RWPE1 (cell line): ENCODE measurements around the gene TBC1D9B.
"Not testable (repeated sequence)": the region's sequence is repeated elsewhere in the genome, so short reads cannot be mapped to it uniquely, and the experiment has no call there.

Experiments
- CTCF ChIA-PET: fragments of 350-600 bp; sonication (Branson Sonifier 250); formaldehyde crosslinking; extraction: SDS; loops from one replicate; lab custom pipeline; 2021; lab: Yijun Ruan, JAX
- POLR2A ChIA-PET: fragments of 400-600 bp; formaldehyde crosslinking; extraction: SDS; loops from one replicate; lab custom pipeline; 2020; ENCODE audit warnings: antibody characterized with exemption; ENCODE audit not compliant: low non-redundant PET; lab: Yijun Ruan, JAX
- DNase-seq: peaks from one replicate; pipeline ENCODE4 v3.0.0; 2012; ENCODE audit warnings: low spot score
- H3K27ac ChIP-seq: fragments of 450-650 bp; 2 replicates; pipeline ENCODE4 v1.5.1; 2017
- TF ChIP-seq, protein P1 (sequence below): fragments of 450-650 bp; conservative IDR thresholded peaks from 2 replicates; pipeline ENCODE4 v1.5.1; 2017; ENCODE audit warnings: low read depth, mild to moderate bottlenecking

Gene TBC1D9B

DNA sequence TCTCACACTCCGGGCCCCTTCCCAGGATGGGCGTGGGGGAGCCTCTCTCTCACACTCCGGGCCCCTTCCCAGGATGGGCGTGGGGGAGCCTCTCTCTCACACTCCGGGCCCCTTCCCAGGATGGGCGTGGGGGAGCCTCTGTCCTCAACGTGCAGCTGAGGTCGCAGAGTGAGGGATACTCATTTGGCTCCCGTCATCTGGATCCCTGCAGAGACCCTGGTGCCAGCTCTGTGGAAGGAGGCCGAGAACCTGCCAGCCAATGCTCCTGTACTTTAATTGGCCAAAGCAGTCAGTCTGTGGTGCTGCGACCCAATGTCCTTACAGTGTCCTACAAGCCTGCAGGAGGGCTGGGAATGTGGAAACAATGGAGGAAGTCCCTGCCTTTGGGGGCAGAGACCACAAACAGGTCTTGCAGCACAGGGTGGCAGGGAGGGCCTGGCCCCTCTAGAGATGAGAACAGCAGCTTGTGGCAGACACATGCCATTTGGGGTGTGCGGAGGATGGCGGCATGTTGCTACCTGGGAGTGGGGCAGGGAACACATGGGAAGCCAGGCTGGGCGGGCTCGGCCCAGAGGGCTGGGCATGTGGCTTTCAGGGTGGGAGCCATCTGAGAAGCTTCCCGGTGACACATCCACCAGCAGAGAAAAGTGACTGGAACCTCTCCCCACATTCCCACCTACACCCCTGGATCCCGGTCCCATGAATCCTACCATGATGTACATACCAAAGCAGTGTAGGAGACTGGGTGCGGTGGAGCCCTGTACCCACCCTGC lies 35.5 kb downstream of the TBC1D9B start:
- no peak overlapping the region for H3K27ac ChIP-seq
- ChIA-PET CTCF (no interaction called here), POLR2A (no interaction called here)
- TF ChIP-seq, protein P1, sequence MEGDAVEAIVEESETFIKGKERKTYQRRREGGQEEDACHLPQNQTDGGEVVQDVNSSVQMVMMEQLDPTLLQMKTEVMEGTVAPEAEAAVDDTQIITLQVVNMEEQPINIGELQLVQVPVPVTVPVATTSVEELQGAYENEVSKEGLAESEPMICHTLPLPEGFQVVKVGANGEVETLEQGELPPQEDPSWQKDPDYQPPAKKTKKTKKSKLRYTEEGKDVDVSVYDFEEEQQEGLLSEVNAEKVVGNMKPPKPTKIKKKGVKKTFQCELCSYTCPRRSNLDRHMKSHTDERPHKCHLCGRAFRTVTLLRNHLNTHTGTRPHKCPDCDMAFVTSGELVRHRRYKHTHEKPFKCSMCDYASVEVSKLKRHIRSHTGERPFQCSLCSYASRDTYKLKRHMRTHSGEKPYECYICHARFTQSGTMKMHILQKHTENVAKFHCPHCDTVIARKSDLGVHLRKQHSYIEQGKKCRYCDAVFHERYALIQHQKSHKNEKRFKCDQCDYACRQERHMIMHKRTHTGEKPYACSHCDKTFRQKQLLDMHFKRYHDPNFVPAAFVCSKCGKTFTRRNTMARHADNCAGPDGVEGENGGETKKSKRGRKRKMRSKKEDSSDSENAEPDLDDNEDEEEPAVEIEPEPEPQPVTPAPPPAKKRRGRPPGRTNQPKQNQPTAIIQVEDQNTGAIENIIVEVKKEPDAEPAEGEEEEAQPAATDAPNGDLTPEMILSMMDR = no peak
- no peak for DNase-seq

DNA sequence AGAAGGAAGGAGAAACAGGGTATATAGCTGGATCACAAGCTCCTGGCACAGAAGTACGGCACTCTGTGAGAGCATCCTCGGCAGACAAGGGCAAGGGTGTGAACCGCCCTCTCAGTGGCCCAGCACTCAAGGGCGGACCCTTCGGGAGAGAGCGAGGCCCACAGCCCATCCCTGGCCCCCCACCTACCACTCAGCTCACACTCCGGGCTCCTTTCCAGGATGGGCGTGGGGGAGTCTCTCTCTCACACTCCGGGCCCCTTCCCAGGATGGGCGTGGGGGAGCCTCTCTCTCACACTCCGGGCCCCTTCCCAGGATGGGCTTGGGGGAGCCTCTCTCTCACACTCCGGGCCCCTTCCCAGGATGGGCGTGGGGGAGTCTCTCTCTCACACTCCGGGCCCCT lies 36.2 kb downstream of the TBC1D9B start:
- DNase-seq, H3K27ac ChIP-seq, CTCF ChIA-PET, POLR2A ChIA-PET: not testable (repeated sequence)

DNA sequence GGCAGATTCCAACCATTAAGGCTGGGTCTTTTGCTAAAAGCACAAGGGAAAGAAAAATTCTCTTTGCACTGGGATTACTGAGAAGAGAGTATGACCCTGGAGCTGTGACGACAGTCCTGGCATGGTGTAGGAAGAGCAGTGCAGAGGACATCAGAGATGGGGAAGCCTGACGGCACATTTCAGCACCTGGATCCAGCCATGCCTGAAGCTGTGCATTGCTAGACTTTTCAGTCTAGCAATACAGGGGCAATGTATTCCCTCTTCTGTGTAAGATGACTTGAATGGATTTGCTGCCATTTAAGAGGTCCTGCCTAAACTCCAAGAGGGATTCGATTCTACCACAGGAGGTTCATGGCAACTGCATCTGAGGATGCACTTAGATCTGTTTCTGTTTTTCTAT lies 36.7 kb downstream of the TBC1D9B start:
- CTCF ChIA-PET = no interaction called here
- POLR2A ChIA-PET = no interaction called here
- no peak for DNase-seq
- TF ChIP-seq, protein P1 = no peak
- 0 out of 2 replicates have a peak overlapping the region, but pooled peaks have one; percentile 69 for H3K27ac ChIP-seq

DNA sequence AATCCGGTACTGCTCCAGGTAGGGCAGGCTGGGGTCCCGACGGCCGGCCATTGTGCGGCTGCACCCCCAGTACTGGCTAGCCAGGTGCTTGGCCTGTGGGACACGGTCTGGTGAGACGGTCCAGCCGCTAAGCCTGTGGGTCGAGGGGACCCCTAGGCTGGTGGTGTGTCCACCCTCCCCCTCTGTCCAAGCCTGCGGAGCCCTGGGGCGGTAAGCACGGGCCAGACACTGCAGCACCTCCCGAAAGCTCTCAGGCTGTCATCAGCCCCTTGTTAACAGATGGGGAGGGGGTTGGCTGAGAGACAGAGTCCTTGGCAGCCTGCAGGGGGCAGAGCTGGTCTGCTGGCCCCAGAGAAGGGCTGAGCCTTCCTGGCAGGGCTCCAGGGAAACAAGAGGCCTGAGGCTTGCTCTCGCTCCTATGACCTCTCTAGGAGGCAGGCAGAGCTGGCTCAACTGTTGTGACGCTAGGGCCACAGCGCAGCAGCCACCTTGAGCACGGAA lies 37.2 kb downstream of the TBC1D9B start:
- ChIA-PET POLR2A (no interaction called here), CTCF (no interaction called here)
- 0 out of 2 replicates have a peak overlapping the region, but pooled peaks have one; percentile 69 for H3K27ac ChIP-seq
- DNase-seq = no peak
- TF ChIP-seq, protein P1 = no peak

DNA sequence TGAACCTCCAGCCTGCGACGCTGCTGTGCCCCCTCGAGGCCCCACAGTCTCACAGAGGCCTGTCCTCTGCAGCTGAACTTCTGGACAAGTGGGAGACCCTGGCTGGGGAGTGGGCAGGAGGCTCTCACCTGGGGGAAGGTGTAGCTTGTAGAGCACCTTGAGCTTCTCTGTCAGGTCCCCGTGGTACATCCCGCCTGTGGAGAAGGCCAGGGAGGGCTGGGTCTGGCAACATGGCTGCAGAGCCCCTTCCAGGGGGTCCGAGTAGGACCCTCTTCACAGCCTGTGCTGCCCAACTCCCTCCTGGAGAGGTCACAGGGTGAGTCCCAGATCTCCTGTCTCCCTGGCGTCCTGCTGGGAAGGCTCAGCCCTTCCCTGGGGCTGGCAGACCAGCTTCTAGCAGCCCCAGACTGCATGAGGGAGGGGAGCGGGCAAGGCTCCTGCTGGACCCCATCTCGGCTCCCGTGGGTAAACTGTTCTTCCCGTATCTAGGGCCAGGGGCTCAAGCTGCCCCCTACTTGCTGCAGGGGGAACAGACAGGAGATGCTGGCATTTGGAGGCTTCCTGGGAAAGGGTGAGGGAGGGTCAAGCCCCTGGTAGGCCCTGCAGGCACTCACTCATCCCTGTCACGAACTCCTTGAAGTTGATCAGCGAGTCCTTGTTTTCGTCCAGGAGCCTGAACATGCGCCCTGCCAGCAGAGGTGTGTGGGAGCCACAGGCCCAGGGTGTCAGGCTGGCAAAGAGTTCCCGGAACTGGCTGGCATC lies 37.9 kb downstream of the TBC1D9B start:
- CTCF ChIA-PET = interaction anchor here (0.5 kb wide), 1 partner anchor 182 kb away, joined by 3 read pairs; no protein-coding TSS in a partner anchor
- TF ChIP-seq, protein P1 = no peak
- peak overlapping the region; percentile 69; the same call in 1 of the 2 replicates for H3K27ac ChIP-seq
- DNase-seq = no peak
- POLR2A ChIA-PET = no interaction called here

DNA sequence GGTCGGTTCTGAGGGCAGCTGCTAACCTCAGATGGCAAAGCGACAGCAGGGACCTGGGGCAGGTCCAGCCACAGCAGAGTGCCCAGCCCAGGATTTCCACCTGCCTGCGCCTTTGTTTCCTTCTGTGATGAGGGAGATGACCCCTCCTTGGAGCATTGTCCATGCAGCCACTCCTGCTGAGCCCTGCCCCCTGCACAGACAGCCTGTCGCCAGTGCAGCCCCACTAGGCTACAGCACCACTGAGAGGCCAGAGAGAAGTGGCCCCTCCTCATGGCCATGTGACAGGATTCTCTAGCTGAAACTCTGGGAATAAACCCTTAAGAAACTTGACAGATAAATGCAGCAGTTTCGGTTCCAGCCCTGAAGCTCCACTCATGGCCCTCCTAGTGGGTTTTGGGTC lies 38.6 kb downstream of the TBC1D9B start:
- ChIA-PET POLR2A (no interaction called here), CTCF (interaction anchor here (0.5 to 0.6 kb wide), 2 partner anchors 174 to 182 kb away, joined by 3 read pairs; no protein-coding TSS in a partner anchor)
- DNase-seq = no peak
- H3K27ac ChIP-seq = peak overlapping the region; percentile 69
- TF ChIP-seq, protein P1 = no peak
